Uterine smooth muscle cell (primary cell): ENCODE data around the gene PRC1. TPM values are rescaled to one million over a fixed set of nuclear protein-coding genes. Genes with fewer than 3 reads are reported as not detected.

Experiments
- total RNA-seq: library from RNA; depleted of rRNA; stranded (reverse); fragments of >200 nt; gene quantifications from 2 replicates; pipeline ENCODE4 v1.2.3, GENCODE V29; 2014

Gene PRC1, protein sequence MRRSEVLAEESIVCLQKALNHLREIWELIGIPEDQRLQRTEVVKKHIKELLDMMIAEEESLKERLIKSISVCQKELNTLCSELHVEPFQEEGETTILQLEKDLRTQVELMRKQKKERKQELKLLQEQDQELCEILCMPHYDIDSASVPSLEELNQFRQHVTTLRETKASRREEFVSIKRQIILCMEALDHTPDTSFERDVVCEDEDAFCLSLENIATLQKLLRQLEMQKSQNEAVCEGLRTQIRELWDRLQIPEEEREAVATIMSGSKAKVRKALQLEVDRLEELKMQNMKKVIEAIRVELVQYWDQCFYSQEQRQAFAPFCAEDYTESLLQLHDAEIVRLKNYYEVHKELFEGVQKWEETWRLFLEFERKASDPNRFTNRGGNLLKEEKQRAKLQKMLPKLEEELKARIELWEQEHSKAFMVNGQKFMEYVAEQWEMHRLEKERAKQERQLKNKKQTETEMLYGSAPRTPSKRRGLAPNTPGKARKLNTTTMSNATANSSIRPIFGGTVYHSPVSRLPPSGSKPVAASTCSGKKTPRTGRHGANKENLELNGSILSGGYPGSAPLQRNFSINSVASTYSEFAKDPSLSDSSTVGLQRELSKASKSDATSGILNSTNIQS
- 106 and 489 TPM in 2 replicates for total RNA-seq

DNA sequence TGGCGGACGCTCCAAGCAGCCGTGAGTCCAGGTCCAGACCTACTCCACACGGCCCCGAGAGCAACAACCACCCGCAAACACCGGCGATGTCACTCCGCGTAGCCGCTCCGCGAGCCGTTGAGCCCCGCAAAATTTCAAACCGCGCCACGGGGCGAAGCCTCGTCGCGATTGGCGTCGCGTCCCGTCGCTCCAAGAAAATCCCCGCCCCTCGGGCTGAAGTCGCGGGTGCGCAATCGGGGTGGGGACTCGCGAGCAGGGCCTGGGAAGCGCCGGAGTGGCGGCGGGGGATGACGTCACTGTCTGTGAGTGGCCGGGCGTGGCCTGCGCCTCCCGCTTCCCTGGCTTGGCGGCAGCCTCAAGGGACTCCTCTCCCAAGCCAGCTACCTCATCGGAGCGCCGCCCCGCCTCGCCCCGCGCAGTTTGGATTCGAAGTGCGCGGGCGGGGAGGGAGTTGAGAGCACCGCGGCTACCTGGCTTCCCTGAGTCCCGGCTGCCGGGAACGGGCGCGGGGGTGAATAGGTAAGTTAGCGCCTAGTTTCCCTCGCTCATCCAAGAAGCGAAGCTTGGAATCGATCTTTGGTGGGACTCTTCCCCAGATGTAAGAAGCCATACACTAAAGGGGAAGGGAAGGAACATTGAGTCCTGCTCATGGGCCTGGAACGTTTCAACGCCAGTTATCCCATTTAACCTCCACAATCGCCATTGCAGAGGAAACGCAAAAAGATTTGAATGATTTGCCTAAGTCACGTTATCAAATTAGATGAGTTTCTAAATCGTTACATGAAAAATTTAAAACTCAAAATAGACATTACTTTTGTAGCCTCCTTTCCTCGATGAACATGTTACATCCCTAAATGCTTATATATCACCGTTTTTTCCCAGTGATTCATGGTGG, at the start of gene PRC1:
PRC1 (minus strand) TSS at position 119 of the 895 bp plus-strand sequence; CDS start at position 1, 118 bp downstream.

DNA sequence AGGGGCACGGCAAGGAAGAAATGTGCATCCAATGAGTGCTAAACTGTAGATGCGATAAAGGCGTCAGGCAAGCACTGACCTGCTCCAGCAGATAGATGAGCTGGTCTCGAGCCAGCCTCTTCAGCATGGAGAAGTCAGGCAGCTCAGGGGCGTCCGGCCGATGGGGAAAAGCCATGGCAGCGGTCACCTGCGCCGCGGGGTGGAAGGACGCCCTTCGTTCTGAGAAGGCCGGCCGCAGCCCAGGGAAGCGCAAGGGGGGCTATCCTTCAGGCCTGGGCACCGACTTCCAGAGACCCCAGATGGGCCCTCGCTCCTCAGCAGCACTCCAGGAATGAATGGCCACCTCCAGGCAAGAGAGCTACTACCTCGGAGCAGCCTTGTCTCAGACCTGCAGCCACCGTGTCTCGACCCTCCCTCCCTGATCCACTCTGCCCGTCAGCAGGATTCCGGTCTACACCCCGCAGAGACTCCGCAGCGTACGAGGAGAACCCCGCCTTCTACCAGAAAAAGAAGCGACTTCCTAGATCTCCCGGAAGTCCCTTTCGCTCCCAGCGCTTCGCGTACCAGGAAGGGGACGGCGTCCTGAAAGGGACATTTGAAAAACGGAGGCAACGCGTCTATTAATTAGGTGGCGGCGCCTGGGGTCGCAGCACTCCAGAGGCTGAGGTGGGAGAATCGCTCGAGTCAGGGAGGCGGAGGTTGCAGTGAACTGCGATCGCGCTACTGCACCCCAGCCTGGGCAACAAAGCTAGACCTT, 27.9 kb upstream of the PRC1 start, which contains the start of gene VPS33B:
VPS33B (minus strand) TSS at position 520 of the 757 bp plus-strand sequence; CDS start at position 175, 345 bp downstream.

DNA sequence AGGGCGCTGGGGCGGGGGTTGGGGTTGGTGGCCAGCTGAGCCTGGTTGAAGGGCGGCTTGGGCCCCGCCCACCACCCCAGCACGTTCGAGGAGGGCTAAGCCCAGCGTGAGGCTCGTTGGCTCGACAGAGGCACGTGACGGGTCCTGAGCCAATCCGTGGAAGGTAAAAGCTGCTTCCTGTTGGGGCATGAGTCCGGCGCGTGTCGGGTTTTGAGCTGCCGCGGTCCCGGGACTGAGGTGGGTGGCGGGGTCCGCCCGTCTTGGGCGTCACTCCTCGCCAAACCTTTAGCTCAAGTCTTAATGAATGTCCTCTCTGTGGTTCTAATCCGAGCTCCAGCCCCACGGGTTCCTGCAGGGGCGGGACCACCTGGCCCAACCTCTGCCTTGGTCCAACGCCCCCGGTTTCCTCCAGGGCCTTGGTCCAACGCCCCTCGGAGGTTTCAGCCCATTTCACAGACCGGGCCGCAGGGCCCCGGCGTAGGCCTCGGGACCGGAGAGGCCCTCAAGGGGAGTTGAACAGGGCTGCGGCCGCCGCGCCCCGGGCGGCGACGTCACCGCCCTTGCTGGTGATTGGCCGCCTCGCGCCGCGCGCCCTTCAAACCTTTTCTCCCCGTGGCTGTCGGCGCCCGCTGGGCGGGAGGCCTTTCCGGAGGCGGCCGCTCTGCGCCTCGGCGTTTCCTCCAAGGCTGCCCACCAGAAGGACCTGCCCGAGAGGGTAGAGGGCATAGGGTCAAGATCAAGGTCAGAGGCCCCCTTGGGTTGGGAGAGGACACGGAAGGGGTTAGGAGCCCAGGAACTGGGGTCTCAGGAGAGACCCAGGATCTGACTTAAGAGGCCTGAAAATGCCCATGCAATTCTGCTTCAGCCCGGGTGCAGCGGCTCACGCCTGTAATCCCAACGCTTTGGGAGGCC, 39.4 kb downstream of the PRC1 start, which contains the start of gene RCCD1:
RCCD1 (plus strand) TSS at position 173 of the 912 bp plus-strand sequence. CDS start 1,851 bp downstream, outside the sequence.

DNA sequence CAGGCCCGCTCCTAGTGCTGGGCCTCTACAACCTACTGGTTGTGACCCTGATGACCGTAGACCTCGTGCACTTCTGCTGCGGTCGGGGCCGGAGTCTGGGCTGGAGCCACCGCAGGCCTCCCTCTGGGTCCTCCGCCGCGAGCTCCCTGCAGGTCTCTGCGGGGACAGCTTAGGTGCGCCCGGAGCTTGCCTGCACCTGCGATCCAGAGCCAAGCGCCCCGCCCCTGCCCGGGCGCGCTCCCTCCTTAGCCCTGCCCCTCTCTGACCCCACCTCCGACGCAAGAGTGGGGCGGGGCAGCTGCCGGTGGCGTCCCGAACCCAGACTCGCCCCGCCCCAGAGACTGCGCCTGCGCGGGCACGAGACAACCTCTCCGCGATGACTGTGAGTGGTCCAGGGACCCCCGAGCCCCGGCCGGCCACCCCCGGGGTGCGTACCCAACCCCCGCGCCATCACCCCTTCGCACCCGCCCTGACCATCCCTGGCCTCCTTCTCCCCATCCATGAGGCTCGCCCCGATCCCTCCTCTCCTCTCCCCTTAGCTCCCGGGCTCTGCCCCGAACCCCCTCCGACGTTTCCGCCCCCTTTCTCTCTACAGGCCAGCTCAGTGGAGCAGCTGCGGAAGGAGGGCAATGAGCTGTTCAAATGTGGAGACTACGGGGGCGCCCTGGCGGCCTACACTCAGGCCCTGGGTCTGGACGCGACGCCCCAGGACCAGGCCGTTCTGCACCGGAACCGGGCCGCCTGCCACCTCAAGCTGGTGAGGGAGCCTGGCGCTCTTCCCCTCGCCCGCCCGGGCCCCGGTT, 59.2 kb downstream of the PRC1 start, which contains the start of gene UNC45A:
UNC45A (plus strand) TSS at position 337 of the 803 bp plus-strand sequence; CDS start at position 377, 40 bp downstream.

DNA sequence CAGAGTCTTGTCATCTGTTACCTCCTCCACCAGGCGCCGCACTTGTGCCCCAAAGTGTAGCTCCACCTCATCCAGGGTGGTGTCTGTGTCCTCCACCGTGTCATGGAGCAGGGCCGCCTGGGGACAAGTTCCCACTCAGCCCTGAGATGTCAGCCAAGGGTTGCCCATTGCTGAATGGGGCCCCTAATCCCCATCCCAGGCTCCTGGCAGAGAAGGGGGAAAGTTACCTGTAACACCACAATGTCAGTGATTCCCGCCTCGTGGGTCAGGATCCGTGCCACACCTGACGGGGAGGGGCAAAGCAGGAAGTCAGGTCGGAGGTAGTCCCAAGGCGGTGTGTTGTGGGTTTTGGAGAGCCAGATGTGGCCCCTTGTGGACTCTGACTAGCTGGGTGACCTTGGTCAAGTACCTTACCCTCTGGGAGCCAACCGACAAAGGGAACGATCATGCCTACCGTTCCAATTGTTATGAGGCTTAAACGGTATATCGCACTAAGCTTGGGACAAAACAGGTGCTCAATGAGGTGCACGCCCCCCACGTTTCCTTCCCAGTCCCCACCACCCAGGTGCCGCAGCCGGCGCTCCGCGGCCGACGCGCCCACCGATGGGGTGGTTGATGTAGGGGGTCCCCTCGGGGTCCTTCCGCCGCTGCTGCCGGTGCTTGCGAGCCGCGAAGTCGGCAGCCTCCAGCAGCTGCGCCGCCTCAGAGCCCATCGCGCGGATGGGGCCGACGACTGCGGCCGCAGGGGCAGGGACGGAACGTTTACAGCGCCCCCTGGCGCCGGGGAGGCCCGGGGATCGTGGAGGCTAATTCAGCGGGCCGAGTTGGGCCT, 62.3 kb downstream of the PRC1 start, which contains the start of gene HDDC3:
HDDC3 (minus strand) TSS at position 722 of the 832 bp plus-strand sequence; CDS start at position 713, 9 bp downstream.

Other genes starting within 250 kb of the PRC1 start
- gene FURIN, start 125.9 kb downstream of the PRC1 start, total RNA-seq = 38.5 and 44.5 TPM in 2 replicates
- 33.5 and 38.1 TPM in 2 replicates for gene FES, start 110.0 kb downstream of the PRC1 start, total RNA-seq
- gene MAN2A2, start 91.2 kb downstream of the PRC1 start, total RNA-seq = 13.6 and 15.5 TPM in 2 replicates
- gene HDDC3, start 62.0 kb downstream of the PRC1 start, total RNA-seq = 18.2 and 20.5 TPM in 2 replicates
- 106 and 115 TPM in 2 replicates for gene UNC45A, start 59.2 kb downstream of the PRC1 start, total RNA-seq
- 18.3 and 19.1 TPM in 2 replicates for gene RCCD1, start 39.7 kb downstream of the PRC1 start, total RNA-seq
- gene VPS33B, start 28.1 kb upstream of the PRC1 start, total RNA-seq = 13.5 and 14.6 TPM in 2 replicates
- gene SV2B, start 105.7 kb upstream of the PRC1 start, total RNA-seq = under 0.01 and 0.12 TPM in 2 replicates